Right hindlimb (tissue), 1 donor: Measurements from ENCODE around the gene TBC1D17.

ENCODE experiments used
- DNase-seq: peaks from one replicate; pipeline ENCODE4 v3.0.0-alpha.2; 2018

TBC1D17 gene

GRCh38 chr19:49877020-49877878 is at the start of gene TBC1D17, which contains the start of gene AKT1S1:
TSS of gene TBC1D17 (plus strand) at chr19:49877702. CDS start at chr19:49877724, 22 bp downstream.
TSS of gene AKT1S1 (minus strand) at chr19:49877355. CDS start at chr19:49873295, 4,060 bp downstream.
- peak; percentile 99 for DNase-seq

GRCh38 chr19:49829200-49829599 is 48.3 kb upstream of the TBC1D17 start:
- no peak for DNase-seq

GRCh38 chr19:49829721-49830120 is 47.8 kb upstream of the TBC1D17 start:
- DNase-seq: no peak

GRCh38 chr19:49830766-49831165 is 46.7 kb upstream of the TBC1D17 start:
- DNase-seq: no peak

- DNase-seq: no peak
These were observed 45.9 kb upstream of the TBC1D17 start for GRCh38 chr19:49831592-49831991.

GRCh38 chr19:49832556-49832955 is 44.9 kb upstream of the TBC1D17 start:
- no peak for DNase-seq

GRCh38 chr19:49833599-49833998 is 43.9 kb upstream of the TBC1D17 start:
- no peak for DNase-seq

GRCh38 chr19:49835562-49835961 is 41.9 kb upstream of the TBC1D17 start:
- no peak for DNase-seq

- no peak for DNase-seq
These were observed 41.1 kb upstream of the TBC1D17 start for GRCh38 chr19:49836176-49837008.

GRCh38 chr19:49837009-49837310 is 40.5 kb upstream of the TBC1D17 start:
- DNase-seq: no peak

GRCh38 chr19:49837425-49837824 is 40.1 kb upstream of the TBC1D17 start:
- DNase-seq: no peak

GRCh38 chr19:49838885-49839588 is 38.5 kb upstream of the TBC1D17 start:
- DNase-seq: no peak

GRCh38 chr19:49839713-49840112 is 37.8 kb upstream of the TBC1D17 start:
- DNase-seq: no peak

- DNase-seq: no peak
These were observed 37.2 kb upstream of the TBC1D17 start for GRCh38 chr19:49840321-49840720.

GRCh38 chr19:49840736-49841249 is 36.7 kb upstream of the TBC1D17 start:
- no peak for DNase-seq

GRCh38 chr19:49843265-49843664 is 34.2 kb upstream of the TBC1D17 start:
- no peak for DNase-seq

GRCh38 chr19:49844138-49845095 is 33.1 kb upstream of the TBC1D17 start:
- DNase-seq: no peak

GRCh38 chr19:49845414-49845813 is 32.1 kb upstream of the TBC1D17 start:
- DNase-seq: no peak

GRCh38 chr19:49846408-49846807 is 31.1 kb upstream of the TBC1D17 start:
- no peak for DNase-seq

GRCh38 chr19:49847731-49848696 is 29.5 kb upstream of the TBC1D17 start:
- no peak for DNase-seq

- no peak for DNase-seq
These were observed 28.6 kb upstream of the TBC1D17 start for GRCh38 chr19:49848938-49849337.
